Activated T-cell treated with anti-CD3 and anti-CD28 coated beads for 1 hour (primary cell): Measurements from ENCODE around the gene OPN3.

ENCODE experiments used
- DNase-seq: peaks from one replicate; pipeline ENCODE4 v3.0.0-alpha.2; 2020; ENCODE audit warnings: low read depth

Gene OPN3

GRCh38 chr1:241615043-241615974 is 24.9 kb downstream of the OPN3 start:
- DNase-seq, result no peak

GRCh38 chr1:241614572-241614971 is 25.6 kb downstream of the OPN3 start:
- no peak for DNase-seq

- DNase-seq, result no peak
Observed at GRCh38 chr1:241614144-241614543, 26.0 kb downstream of the OPN3 start.

- DNase-seq, result no peak
Observed at GRCh38 chr1:241612533-241613477, 27.4 kb downstream of the OPN3 start.

- DNase-seq, result no peak
Observed at GRCh38 chr1:241611736-241612135, 28.4 kb downstream of the OPN3 start.

GRCh38 chr1:241611063-241611462 is 29.1 kb downstream of the OPN3 start:
- no peak for DNase-seq

- DNase-seq, result no peak
Observed at GRCh38 chr1:241610056-241610815, 29.9 kb downstream of the OPN3 start.

- no peak for DNase-seq
Observed at GRCh38 chr1:241608379-241609033, 31.7 kb downstream of the OPN3 start.

GRCh38 chr1:241607497-241607896 is 32.7 kb downstream of the OPN3 start:
- DNase-seq, result no peak

GRCh38 chr1:241606544-241606943 is 33.6 kb downstream of the OPN3 start:
- DNase-seq, result no peak

GRCh38 chr1:241605146-241605805 is 34.9 kb downstream of the OPN3 start:
- no peak for DNase-seq

- DNase-seq, result no peak
Observed at GRCh38 chr1:241603731-241604245, 36.4 kb downstream of the OPN3 start.

GRCh38 chr1:241600496-241600901 is 39.7 kb downstream of the OPN3 start:
- no peak for DNase-seq

GRCh38 chr1:241598249-241598648 is 41.9 kb downstream of the OPN3 start:
- DNase-seq, result no peak

- no peak for DNase-seq
Observed at GRCh38 chr1:241596633-241597032, 43.5 kb downstream of the OPN3 start.

- DNase-seq, result no peak
Observed at GRCh38 chr1:241593186-241593585, 47.0 kb downstream of the OPN3 start.

GRCh38 chr1:241592273-241592958 is 47.8 kb downstream of the OPN3 start:
- no peak for DNase-seq

- no peak for DNase-seq
Observed at GRCh38 chr1:241591736-241592135, 48.4 kb downstream of the OPN3 start.

GRCh38 chr1:241591317-241591716 is 48.9 kb downstream of the OPN3 start:
- no peak for DNase-seq

- no peak for DNase-seq
Observed at GRCh38 chr1:241590719-241591118, 49.5 kb downstream of the OPN3 start.
